HFFc6 (cell line): Measurements from ENCODE around the gene NFX1. TPM values are rescaled to one million over a fixed set of nuclear protein-coding genes. Genes with fewer than 3 reads are reported as not detected.

Experiments used
- DNase-seq: peaks from one replicate; pipeline ENCODE4 v3.0.0-alpha.2; 2018
- H3K27ac Mint-ChIP-seq: 2 replicates; pipeline ENCODE4 v1.8.0; 2020; ENCODE audit warnings: mild to moderate bottlenecking, mixed read lengths
- H3K27me3 Mint-ChIP-seq: 2 replicates; pipeline ENCODE4 v1.8.0; 2021; ENCODE audit warnings: mild to moderate bottlenecking, moderate library complexity, mixed read lengths; ENCODE audit not compliant: insufficient read depth
- H3K36me3 Mint-ChIP-seq: 2 replicates; pipeline ENCODE4 v1.8.0; 2021; ENCODE audit warnings: low read depth, mixed read lengths
- H3K4me1 Mint-ChIP-seq: 2 replicates; pipeline ENCODE4 v1.8.0; 2020; ENCODE audit warnings: low read depth, mixed read lengths
- H3K4me3 Mint-ChIP-seq: 2 replicates; pipeline ENCODE4 v1.8.0; 2020; ENCODE audit warnings: mild to moderate bottlenecking, moderate library complexity, mixed read lengths
- H3K9me3 Mint-ChIP-seq: 2 replicates; pipeline ENCODE4 v1.8.0; 2020; ENCODE audit warnings: mild to moderate bottlenecking, mixed read lengths
- CTCF ChIP-seq: fragments of 200-600 bp; sonication (generic); IDR thresholded peaks from 2 replicates; pipeline ENCODE4 v1.5.0; 2021; ENCODE audit warnings: antibody characterized with exemption, mild to moderate bottlenecking
- total RNA-seq, 6 experiments: library from RNA; stranded (reverse); fragmentation: NEBNext Ultra II Directional; extraction: Animal tissue kit (Norgen Biotek cat#: 25700); gene quantifications; 2 replicates in 1 of 6; 3 replicates in 5 of 6; pipeline ENCODE4 v1.2.3, GENCODE V29; 2021

The NFX1 gene
- total RNA-seq, 6 experiments from 2014 or later: 25.7 to 28.0 (median 27.8) TPM

GRCh38 chr9:33263131-33264002, 26.9 kb upstream of the NFX1 start:
- H3K27ac Mint-ChIP-seq: peak overlapping the region; percentile 88
- H3K36me3 Mint-ChIP-seq: peaks cover 33% of the 10 kb centered on the region
- no peaks in the 10 kb centered on the region for H3K9me3 Mint-ChIP-seq
- peak overlapping the region; percentile 99 for H3K4me3 Mint-ChIP-seq
- H3K27me3 Mint-ChIP-seq: no peaks in the 10 kb centered on the region; the same call in none of the 2 replicates
- H3K4me1 Mint-ChIP-seq: peaks cover 24% of the 10 kb centered on the region
- DNase-seq: peak; percentile 17
- TF ChIP-seq CTCF: no peak

GRCh38 chr9:33264003-33264472, 26.3 kb upstream of the NFX1 start:
- Mint-ChIP-seq H3K4me3 (peak overlapping the region; percentile 99), H3K9me3 (no peaks in the 10 kb centered on the region), H3K4me1 (peaks cover 24% of the 10 kb centered on the region), H3K27me3 (no peaks in the 10 kb centered on the region; the same call in none of the 2 replicates), H3K27ac (peak overlapping the region; percentile 88), H3K36me3 (peaks cover 33% of the 10 kb centered on the region)
- no peak for TF ChIP-seq CTCF
- DNase-seq: no peak

- Mint-ChIP-seq H3K4me3 (peak within 1 kb of the TSS; percentile 99), H3K9me3 (no peaks in the 10 kb centered on the region), H3K27me3 (no peaks in the 10 kb centered on the region; the same call in none of the 2 replicates), H3K27ac (peak within 1 kb of the TSS; percentile 89), H3K36me3 (peaks cover 33% of the 10 kb centered on the region), H3K4me1 (peaks cover 24% of the 10 kb centered on the region)
- peak; percentile 64; the same call in 1 of the 2 replicates for TF ChIP-seq CTCF
- DNase-seq: peak; percentile 99
These were observed 25.7 kb upstream of the NFX1 start, which contains the start of the genes BAG1 and CHMP5 for GRCh38 chr9:33264473-33265177. Gene BAG1, minus strand, starts transcription at chr9:33264708. Gene CHMP5, plus strand, starts transcription at chr9:33265049. Its CDS starts 30 bp downstream, at chr9:33265079.

GRCh38 chr9:33265211-33265865, 25.0 kb upstream of the NFX1 start:
- H3K4me1 Mint-ChIP-seq: peaks cover 24% of the 10 kb centered on the region
- no peak for DNase-seq
- no peaks in the 10 kb centered on the region for H3K9me3 Mint-ChIP-seq
- peaks cover 31% of the 10 kb centered on the region for H3K36me3 Mint-ChIP-seq
- TF ChIP-seq CTCF: no peak
- peak overlapping the region; percentile 99 for H3K4me3 Mint-ChIP-seq
- H3K27ac Mint-ChIP-seq: peak overlapping the region; percentile 89
- no peaks in the 10 kb centered on the region; the same call in none of the 2 replicates for H3K27me3 Mint-ChIP-seq

- no peak overlapping the region for H3K4me3 Mint-ChIP-seq
- H3K36me3 Mint-ChIP-seq: peaks cover 28% of the 10 kb centered on the region
- no peak for DNase-seq
- peak overlapping the region; percentile 1; the same call in 1 of the 2 replicates for H3K27ac Mint-ChIP-seq
- H3K4me1 Mint-ChIP-seq: peaks cover 31% of the 10 kb centered on the region
- no peaks in the 10 kb centered on the region; the same call in none of the 2 replicates for H3K27me3 Mint-ChIP-seq
- no peaks in the 10 kb centered on the region for H3K9me3 Mint-ChIP-seq
- TF ChIP-seq CTCF: no peak
These were observed 23.1 kb upstream of the NFX1 start for GRCh38 chr9:33267151-33267767.
